SK-N-SH treated with all-trans-retinoic acid at 6 μM for 48 hours (cell line): ENCODE data around the gene TEFM.

ENCODE experiments used
- ARNTL ChIP-seq: fragments of 450-650 bp; formaldehyde crosslinking; IDR thresholded peaks from 2 replicates; pipeline ENCODE4 v1.5.0; 2020; ENCODE audit warnings: low read depth, mild to moderate bottlenecking, moderate library complexity, borderline replicate concordance
- BACH2 ChIP-seq: fragments of 250-450 bp; sonication (Bioruptor Pico); IDR thresholded peaks from 2 replicates; pipeline ENCODE4 v1.9.0; 2021; ENCODE audit warnings: mild to moderate bottlenecking, borderline replicate concordance
- CSDC2 ChIP-seq: fragments of 250-450 bp; sonication (Bioruptor Pico); IDR thresholded peaks from 2 replicates; pipeline ENCODE4 v1.5.0; 2020; ENCODE audit warnings: mild to moderate bottlenecking, moderate library complexity
- GLIS3 ChIP-seq: fragments of 250-450 bp; sonication (Bioruptor Pico); IDR thresholded peaks from 2 replicates; pipeline ENCODE4 v1.5.0; 2020; ENCODE audit warnings: mild to moderate bottlenecking, moderate library complexity
- PPARA ChIP-seq: fragments of 250-450 bp; sonication (Bioruptor Pico); IDR thresholded peaks from 2 replicates; pipeline ENCODE4 v1.5.0; 2020; ENCODE audit warnings: mild to moderate bottlenecking, borderline replicate concordance
- RARB ChIP-seq: fragments of 250-450 bp; sonication (Bioruptor Pico); IDR thresholded peaks from 2 replicates; pipeline ENCODE4 v1.8.0; 2021; ENCODE audit warnings: mild to moderate bottlenecking, moderate library complexity
- TCF4 ChIP-seq: fragments of 250-450 bp; sonication (Bioruptor Pico); IDR thresholded peaks from 2 replicates; pipeline ENCODE4 v1.8.0; 2021; ENCODE audit warnings: mild to moderate bottlenecking, moderate library complexity, borderline replicate concordance
- ZFP30 ChIP-seq: fragments of 450-650 bp; formaldehyde crosslinking; IDR thresholded peaks from 2 replicates; pipeline ENCODE4 v1.5.0; 2022; ENCODE audit warnings: mild to moderate bottlenecking, moderate library complexity
- ZNF565 ChIP-seq: fragments of 450-650 bp; formaldehyde crosslinking; conservative IDR thresholded peaks from 2 replicates; pipeline ENCODE4 v1.5.0; 2020; ENCODE audit warnings: low read depth, mild to moderate bottlenecking, moderate library complexity
- TF ChIP-seq, protein P1 (sequence below): fragments of 250-450 bp; sonication (Bioruptor Pico); IDR thresholded peaks from 2 replicates; pipeline ENCODE4 v1.8.0; 2020; ENCODE audit warnings: mild to moderate bottlenecking, moderate library complexity, borderline replicate concordance
- TF ChIP-seq, protein P2 (sequence below): fragments of 250-450 bp; sonication (Bioruptor Pico); IDR thresholded peaks from 2 replicates; pipeline ENCODE4 v1.5.1; 2020; ENCODE audit warnings: low read depth, mild to moderate bottlenecking, moderate library complexity
- TF ChIP-seq, protein P3 (sequence below): fragments of 250-450 bp; sonication (Bioruptor Pico); IDR thresholded peaks from 2 replicates; pipeline ENCODE4 v1.8.0; 2021; ENCODE audit warnings: low read depth, mild to moderate bottlenecking, moderate library complexity, borderline replicate concordance

DNA sequence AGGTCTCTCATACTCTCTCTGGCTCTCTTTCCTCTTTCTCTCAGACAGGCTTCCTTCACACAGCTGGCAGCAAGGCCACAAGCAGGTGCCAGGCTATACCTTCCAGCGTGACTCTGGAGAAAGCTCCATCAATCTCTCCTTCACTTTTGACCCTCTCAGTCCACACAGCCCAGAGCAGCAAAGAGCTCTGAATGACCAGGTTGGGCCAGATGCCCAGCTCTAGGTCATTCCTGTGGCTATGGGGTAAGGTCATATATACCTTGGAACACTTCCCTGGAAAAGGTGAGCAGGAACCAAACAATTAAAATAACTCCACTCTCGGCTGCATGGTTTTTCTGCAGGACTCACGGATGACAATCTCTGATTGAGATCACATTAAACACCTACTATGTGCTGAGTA, 24.5 kb upstream of the TEFM start:
- TF ChIP-seq ARNTL (CRISPR knock-in tag) (no peak), TCF4 (CRISPR knock-in tag) (no peak), ZNF565 (CRISPR knock-in tag) (no peak), GLIS3 (CRISPR knock-in tag) (no peak), PPARA (CRISPR knock-in tag) (no peak), BACH2 (no peak), RARB (CRISPR knock-in tag) (no peak), CSDC2 (CRISPR knock-in tag) (no peak), ZFP30 (CRISPR knock-in tag) (no peak)
- TF ChIP-seq, protein P1, sequence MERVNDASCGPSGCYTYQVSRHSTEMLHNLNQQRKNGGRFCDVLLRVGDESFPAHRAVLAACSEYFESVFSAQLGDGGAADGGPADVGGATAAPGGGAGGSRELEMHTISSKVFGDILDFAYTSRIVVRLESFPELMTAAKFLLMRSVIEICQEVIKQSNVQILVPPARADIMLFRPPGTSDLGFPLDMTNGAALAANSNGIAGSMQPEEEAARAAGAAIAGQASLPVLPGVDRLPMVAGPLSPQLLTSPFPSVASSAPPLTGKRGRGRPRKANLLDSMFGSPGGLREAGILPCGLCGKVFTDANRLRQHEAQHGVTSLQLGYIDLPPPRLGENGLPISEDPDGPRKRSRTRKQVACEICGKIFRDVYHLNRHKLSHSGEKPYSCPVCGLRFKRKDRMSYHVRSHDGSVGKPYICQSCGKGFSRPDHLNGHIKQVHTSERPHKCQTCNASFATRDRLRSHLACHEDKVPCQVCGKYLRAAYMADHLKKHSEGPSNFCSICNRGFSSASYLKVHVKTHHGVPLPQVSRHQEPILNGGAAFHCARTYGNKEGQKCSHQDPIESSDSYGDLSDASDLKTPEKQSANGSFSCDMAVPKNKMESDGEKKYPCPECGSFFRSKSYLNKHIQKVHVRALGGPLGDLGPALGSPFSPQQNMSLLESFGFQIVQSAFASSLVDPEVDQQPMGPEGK = no peak
- TF ChIP-seq, protein P2, sequence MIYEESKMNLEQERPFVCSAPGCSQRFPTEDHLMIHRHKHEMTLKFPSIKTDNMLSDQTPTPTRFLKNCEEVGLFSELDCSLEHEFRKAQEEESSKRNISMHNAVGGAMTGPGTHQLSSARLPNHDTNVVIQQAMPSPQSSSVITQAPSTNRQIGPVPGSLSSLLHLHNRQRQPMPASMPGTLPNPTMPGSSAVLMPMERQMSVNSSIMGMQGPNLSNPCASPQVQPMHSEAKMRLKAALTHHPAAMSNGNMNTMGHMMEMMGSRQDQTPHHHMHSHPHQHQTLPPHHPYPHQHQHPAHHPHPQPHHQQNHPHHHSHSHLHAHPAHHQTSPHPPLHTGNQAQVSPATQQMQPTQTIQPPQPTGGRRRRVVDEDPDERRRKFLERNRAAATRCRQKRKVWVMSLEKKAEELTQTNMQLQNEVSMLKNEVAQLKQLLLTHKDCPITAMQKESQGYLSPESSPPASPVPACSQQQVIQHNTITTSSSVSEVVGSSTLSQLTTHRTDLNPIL = no peak
- TF ChIP-seq, protein P3, sequence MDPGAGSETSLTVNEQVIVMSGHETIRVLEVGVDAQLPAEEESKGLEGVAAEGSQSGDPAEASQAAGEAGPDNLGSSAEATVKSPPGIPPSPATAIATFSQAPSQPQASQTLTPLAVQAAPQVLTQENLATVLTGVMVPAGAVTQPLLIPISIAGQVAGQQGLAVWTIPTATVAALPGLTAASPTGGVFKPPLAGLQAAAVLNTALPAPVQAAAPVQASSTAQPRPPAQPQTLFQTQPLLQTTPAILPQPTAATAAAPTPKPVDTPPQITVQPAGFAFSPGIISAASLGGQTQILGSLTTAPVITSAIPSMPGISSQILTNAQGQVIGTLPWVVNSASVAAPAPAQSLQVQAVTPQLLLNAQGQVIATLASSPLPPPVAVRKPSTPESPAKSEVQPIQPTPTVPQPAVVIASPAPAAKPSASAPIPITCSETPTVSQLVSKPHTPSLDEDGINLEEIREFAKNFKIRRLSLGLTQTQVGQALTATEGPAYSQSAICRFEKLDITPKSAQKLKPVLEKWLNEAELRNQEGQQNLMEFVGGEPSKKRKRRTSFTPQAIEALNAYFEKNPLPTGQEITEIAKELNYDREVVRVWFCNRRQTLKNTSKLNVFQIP (CRISPR knock-in tag) = no peak
